Mesendoderm (in vitro differentiated cells): ENCODE results near the gene VPS8.

Experiments used
- DNase-seq: peaks from one replicate; pipeline ENCODE4 v3.0.0; 2013
- H2AK5ac ChIP-seq: 2 replicates; pipeline ENCODE4 v1.6.1; 2013; ENCODE audit warnings: low read length, inconsistent platforms
- H2BK120ac ChIP-seq: 2 replicates; pipeline ENCODE4 v1.6.1; 2013; ENCODE audit warnings: low read depth, mild to moderate bottlenecking, low read length, moderate library complexity, mixed read lengths
- H2BK15ac ChIP-seq: replicated peaks from 2 replicates; pipeline ENCODE4 v1.6.1; 2013; ENCODE audit warnings: low read depth, mild to moderate bottlenecking, moderate library complexity
- H2BK5ac ChIP-seq: 2 replicates; pipeline ENCODE4 v1.6.1; 2013; ENCODE audit warnings: low read length, inconsistent platforms
- H3K18ac ChIP-seq: 2 replicates; pipeline ENCODE4 v1.6.1; 2013; ENCODE audit warnings: mild to moderate bottlenecking, low read length, mixed read lengths
- H3K23ac ChIP-seq: one replicate; pipeline ENCODE4 v1.6.1; 2013; ENCODE audit warnings: low read length
- H3K27ac ChIP-seq: 2 replicates; pipeline ENCODE4 v1.5.1; 2013; ENCODE audit warnings: low read depth, mild to moderate bottlenecking, inconsistent platforms, low read length, moderate library complexity
- H3K27me3 ChIP-seq: 2 replicates; pipeline ENCODE4 v1.6.1; 2013; ENCODE audit warnings: low read length, control low read depth, mild to moderate bottlenecking, inconsistent platforms; ENCODE audit not compliant: insufficient read depth, poor library complexity
- H3K36me3 ChIP-seq: 2 replicates; pipeline ENCODE4 v1.6.1; 2013; ENCODE audit warnings: low read length, inconsistent platforms; ENCODE audit not compliant: control insufficient read depth, insufficient read depth
- H3K4ac ChIP-seq: one replicate; pipeline ENCODE4 v1.6.1; 2013; ENCODE audit warnings: low read depth, mild to moderate bottlenecking, low read length, moderate library complexity
- H3K4me1 ChIP-seq: 2 replicates; pipeline ENCODE4 v1.6.1; 2013; ENCODE audit warnings: low read depth, low read length, inconsistent platforms; ENCODE audit not compliant: control insufficient read depth
- H3K4me2 ChIP-seq: 2 replicates; pipeline ENCODE4 v1.6.1; 2013; ENCODE audit warnings: low read length
- H3K4me3 ChIP-seq: 2 replicates; pipeline ENCODE4 v1.5.1; 2013; ENCODE audit warnings: mild to moderate bottlenecking, low read length
- H3K56ac ChIP-seq: one replicate; pipeline ENCODE4 v1.6.1; 2013; ENCODE audit warnings: low read length
- H3K79me1 ChIP-seq: 2 replicates; pipeline ENCODE4 v1.6.1; 2013; ENCODE audit warnings: low read length, inconsistent platforms
- H3K79me2 ChIP-seq: 2 replicates; pipeline ENCODE4 v1.6.1; 2013; ENCODE audit warnings: mild to moderate bottlenecking, low read length; ENCODE audit not compliant: control insufficient read depth, insufficient read depth
- H3K9ac ChIP-seq: 2 replicates; pipeline ENCODE4 v1.6.1; 2013; ENCODE audit warnings: low read length, inconsistent platforms
- H4K5ac ChIP-seq: one replicate; pipeline ENCODE4 v1.6.1; 2013; ENCODE audit warnings: low read length
- H4K8ac ChIP-seq: one replicate; pipeline ENCODE4 v1.6.1; 2013; ENCODE audit warnings: low read depth, mild to moderate bottlenecking, control low read depth, low read length, moderate library complexity
- WGBS: extraction: QIAGEN DNeasy Blood & Tissue Kit; methylation state at CpG from one replicate; pipeline ENCODE4 v1.1.7; 2013; ENCODE audit warnings: low lambda C conversion rate, missing lambda C conversion rate; ENCODE audit not compliant: insufficient coverage; ENCODE audit errors: extremely low coverage; 5-methylcytosine and 5-hydroxymethylcytosine counted together

Gene VPS8

GRCh38 chr3:184786280-184786941 lies 25.6 kb upstream of the VPS8 start:
- Histone ChIP-seq H3K4me3 (no peak overlapping the region), H3K4me2 (no peak overlapping the region), H3K27ac (no peak overlapping the region), H3K79me1 (no peaks in the 10 kb centered on the region), H4K5ac (no peak overlapping the region), H3K36me3 (no peaks in the 10 kb centered on the region), H3K9ac (no peak overlapping the region), H3K23ac (no peak overlapping the region), H2AK5ac (no peak overlapping the region), H2BK15ac (no peak overlapping the region), H3K18ac (no peak overlapping the region), H3K56ac (no peak overlapping the region), H3K27me3 (no peaks in the 10 kb centered on the region), H3K79me2 (no peaks in the 10 kb centered on the region), H3K4me1 (no peaks in the 10 kb centered on the region), H3K4ac (no peak overlapping the region), H2BK5ac (no peak overlapping the region), H2BK120ac (no peak overlapping the region), H4K8ac (no peak overlapping the region)
- WGBS: no CpG with 5 or more reads among the region's 10 CpGs
- no peak for DNase-seq

- Histone ChIP-seq H3K56ac (no peak overlapping the region), H3K79me2 (no peaks in the 10 kb centered on the region), H3K36me3 (no peaks in the 10 kb centered on the region), H3K18ac (no peak overlapping the region), H3K4me1 (peaks cover 2% of the 10 kb centered on the region), H3K23ac (no peak overlapping the region), H3K79me1 (no peaks in the 10 kb centered on the region), H2AK5ac (no peak overlapping the region), H3K27ac (no peak overlapping the region), H3K27me3 (no peaks in the 10 kb centered on the region), H2BK120ac (no peak overlapping the region), H3K4me3 (no peak overlapping the region), H4K5ac (no peak overlapping the region), H3K9ac (no peak overlapping the region), H4K8ac (no peak overlapping the region), H2BK15ac (no peak overlapping the region), H3K4me2 (no peak overlapping the region), H3K4ac (no peak overlapping the region), H2BK5ac (no peak overlapping the region)
- WGBS: no CpG with 5 or more reads among the region's 4 CpGs
- DNase-seq: no peak
Observed at GRCh38 chr3:184788751-184789150, 23.2 kb upstream of the VPS8 start.

GRCh38 chr3:184789314-184789998 lies 22.5 kb upstream of the VPS8 start:
- Histone ChIP-seq H3K18ac (no peak overlapping the region), H4K5ac (no peak overlapping the region), H3K36me3 (no peaks in the 10 kb centered on the region), H2BK15ac (no peak overlapping the region), H3K4me2 (no peak overlapping the region), H2AK5ac (no peak overlapping the region), H2BK120ac (no peak overlapping the region), H4K8ac (no peak overlapping the region), H3K23ac (no peak overlapping the region), H3K4me1 (peaks cover 2% of the 10 kb centered on the region), H2BK5ac (no peak overlapping the region), H3K27me3 (no peaks in the 10 kb centered on the region), H3K4me3 (no peak overlapping the region), H3K27ac (no peak overlapping the region), H3K79me1 (no peaks in the 10 kb centered on the region), H3K56ac (no peak overlapping the region), H3K9ac (no peak overlapping the region), H3K4ac (no peak overlapping the region), H3K79me2 (no peaks in the 10 kb centered on the region)
- no CpG with 5 or more reads among the region's 5 CpGs for WGBS
- no peak for DNase-seq

GRCh38 chr3:184791171-184791570 lies 20.8 kb upstream of the VPS8 start:
- Histone ChIP-seq H3K27me3 (no peaks in the 10 kb centered on the region), H3K23ac (no peak overlapping the region), H2BK120ac (no peak overlapping the region), H3K4ac (no peak overlapping the region), H3K4me2 (no peak overlapping the region), H3K79me2 (no peaks in the 10 kb centered on the region), H3K36me3 (no peaks in the 10 kb centered on the region), H3K18ac (no peak overlapping the region), H3K79me1 (no peaks in the 10 kb centered on the region), H2AK5ac (no peak overlapping the region), H3K27ac (no peak overlapping the region), H2BK5ac (no peak overlapping the region), H3K4me1 (peaks cover 2% of the 10 kb centered on the region), H2BK15ac (no peak overlapping the region), H3K9ac (no peak overlapping the region), H3K56ac (no peak overlapping the region), H4K5ac (no peak overlapping the region), H4K8ac (no peak overlapping the region), H3K4me3 (no peak overlapping the region)
- no peak for DNase-seq
- WGBS: no CpG with 5 or more reads among the region's 3 CpGs

GRCh38 chr3:184795522-184796190 lies 16.3 kb upstream of the VPS8 start:
- Histone ChIP-seq H3K56ac (no peak overlapping the region), H3K4ac (no peak overlapping the region), H2AK5ac (no peak overlapping the region), H3K27ac (no peak overlapping the region), H3K79me2 (no peaks in the 10 kb centered on the region), H2BK15ac (no peak overlapping the region), H3K4me3 (no peak overlapping the region), H2BK5ac (no peak overlapping the region), H3K4me1 (peaks cover 8% of the 10 kb centered on the region), H3K23ac (no peak overlapping the region), H3K4me2 (no peak overlapping the region), H3K18ac (no peak overlapping the region), H2BK120ac (no peak overlapping the region), H3K9ac (no peak overlapping the region), H4K5ac (no peak overlapping the region), H4K8ac (no peak overlapping the region), H3K36me3 (no peaks in the 10 kb centered on the region), H3K27me3 (no peaks in the 10 kb centered on the region), H3K79me1 (no peaks in the 10 kb centered on the region)
- DNase-seq: peak; percentile 67
- WGBS: no CpG with 5 or more reads among the region's 4 CpGs
